Frontal cortex (tissue), 4 donors: ENCODE measurements around the gene ZFHX2. TPM values are rescaled to one million over a fixed set of nuclear protein-coding genes. Genes with fewer than 3 reads are reported as not detected.

Experiments
- DNase-seq, 2 donors: peaks; one replicate each; pipeline ENCODE4 v3.0.0; 2012; ENCODE audit warnings: low spot score in 2 of 2
- FAIRE-seq: peaks from 2 replicates; lab custom pipeline; 2012; peaks lifted over from hg19 to GRCh38; lab: Jason Lieb, UNC
- total RNA-seq: library from RNA; depleted of rRNA; stranded (reverse); fragments of >200 nt; gene quantifications from one replicate; pipeline ENCODE4 v1.2.3, GENCODE V29; 2014
- donor health status: control.
- donor health status: control.
- donor health status: control.

Gene ZFHX2
- total RNA-seq, 1 donor from 2014 or later, result 1.2 TPM

DNA sequence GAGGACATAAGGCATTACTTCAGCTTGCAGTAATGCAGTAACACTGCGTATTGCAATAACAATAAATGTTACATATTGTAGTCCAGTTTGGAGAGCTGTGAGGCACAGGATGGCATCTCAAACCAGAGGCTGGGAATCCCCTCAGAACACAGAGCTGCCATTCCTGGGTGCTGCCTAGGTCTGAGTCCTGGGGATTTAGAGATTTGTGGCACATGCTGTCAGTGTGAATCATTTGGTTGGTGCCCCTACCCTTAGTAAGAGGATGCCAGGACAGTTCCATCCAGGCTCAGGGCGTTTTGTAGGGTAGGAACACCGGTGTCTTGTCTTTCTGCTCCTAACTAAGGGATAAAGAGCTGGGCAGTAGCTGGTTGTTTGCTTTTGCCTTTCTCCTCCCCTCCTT, 22.5 kb downstream of the ZFHX2 start:
- DNase-seq, result no peak
- no peak for FAIRE-seq

DNA sequence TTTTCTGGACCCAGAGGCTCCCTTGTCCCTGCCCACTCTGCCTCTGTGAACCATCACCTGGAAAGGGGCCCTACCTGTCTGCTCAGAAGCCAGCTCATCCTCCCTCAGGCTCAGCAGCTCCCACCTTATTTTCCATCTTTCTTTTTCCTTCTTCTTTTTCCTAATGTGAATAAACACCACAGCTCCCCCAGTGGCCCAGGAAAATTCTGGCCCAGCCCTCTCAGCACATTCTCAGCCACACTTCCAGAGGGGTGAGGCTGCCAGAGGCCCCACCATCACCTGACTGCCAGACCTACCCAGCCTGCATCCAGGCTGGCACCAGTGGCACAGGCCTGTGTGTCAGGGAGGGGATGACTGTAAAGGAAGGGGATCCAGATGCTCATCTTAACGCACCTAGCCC, 23.0 kb downstream of the ZFHX2 start:
- no peak for DNase-seq
- no peak for FAIRE-seq

GRCh38 chr14:23525611-23526010, 26.0 kb downstream of the ZFHX2 start:
- FAIRE-seq (no peak), DNase-seq (no peak)

GRCh38 chr14:23524954-23525353, 26.6 kb downstream of the ZFHX2 start:
- DNase-seq (no peak), FAIRE-seq (no peak)

DNA sequence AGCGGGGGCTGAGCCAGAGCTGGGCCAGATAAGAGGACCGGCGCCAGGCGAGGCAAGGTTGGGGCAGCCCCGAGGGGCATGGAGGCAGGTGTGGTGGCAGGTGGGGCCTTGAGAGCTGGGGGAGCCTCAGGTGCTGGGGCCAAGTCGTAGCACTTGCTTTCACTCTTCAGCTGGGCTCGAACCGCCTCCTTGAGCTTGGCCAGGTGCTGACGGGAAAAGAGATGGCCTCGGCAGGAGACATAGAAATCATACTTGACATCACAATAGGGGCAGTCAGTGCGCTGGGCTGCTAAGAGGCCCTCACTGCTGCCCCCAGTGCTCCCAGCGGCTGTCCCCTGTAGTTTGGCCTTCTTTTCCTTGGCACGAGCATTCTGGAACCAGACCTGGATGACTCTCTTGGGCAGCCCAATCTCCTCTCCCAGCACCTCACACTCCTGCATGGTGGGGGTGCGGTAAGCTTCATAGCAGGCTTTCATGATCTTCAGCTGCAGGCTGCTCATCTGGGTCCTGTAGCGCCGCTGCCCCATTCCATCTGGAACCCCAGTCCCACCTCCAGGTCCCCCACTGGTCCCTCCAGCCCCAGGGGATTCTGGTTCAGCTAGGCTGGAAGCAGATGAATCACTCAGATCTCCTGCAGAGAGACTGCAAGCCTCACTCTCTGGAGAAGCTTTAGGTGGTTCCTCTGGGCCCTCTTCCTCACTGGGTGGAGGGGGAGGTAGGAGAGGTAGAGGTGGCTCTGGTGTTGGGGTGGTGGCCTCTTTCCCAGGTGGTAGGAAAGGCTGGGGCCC, 28.1 kb downstream of the ZFHX2 start:
- FAIRE-seq (no peak), DNase-seq (no peak)

DNA sequence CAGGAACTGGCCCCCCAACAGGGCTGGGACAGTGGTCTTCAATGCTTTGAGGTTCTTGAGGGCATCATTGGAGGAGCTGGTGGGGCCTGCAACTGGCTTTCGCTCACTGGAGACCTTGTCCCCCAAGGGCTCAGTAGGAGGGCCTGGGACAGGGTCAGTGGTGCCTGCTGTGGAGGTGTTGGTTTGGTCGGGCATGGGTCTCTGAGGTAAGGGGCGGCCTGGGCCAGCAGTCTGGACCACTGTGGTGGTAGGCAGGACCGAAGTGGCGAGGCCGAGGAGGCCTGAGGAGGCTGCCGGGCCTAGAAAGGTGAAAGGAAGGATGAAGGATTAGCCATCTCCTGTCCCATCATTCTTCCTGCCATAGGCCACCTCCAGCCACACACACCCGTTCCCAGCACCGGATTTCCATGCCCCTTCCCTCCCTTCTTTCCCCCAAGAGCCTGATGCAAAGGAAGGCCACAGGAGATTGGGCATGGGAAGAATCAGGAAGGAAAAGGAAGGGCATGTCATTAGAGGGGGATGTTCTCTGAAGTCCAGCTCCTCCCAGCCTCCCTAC, 28.8 kb downstream of the ZFHX2 start:
- DNase-seq, result no peak
- FAIRE-seq, result no peak

DNA sequence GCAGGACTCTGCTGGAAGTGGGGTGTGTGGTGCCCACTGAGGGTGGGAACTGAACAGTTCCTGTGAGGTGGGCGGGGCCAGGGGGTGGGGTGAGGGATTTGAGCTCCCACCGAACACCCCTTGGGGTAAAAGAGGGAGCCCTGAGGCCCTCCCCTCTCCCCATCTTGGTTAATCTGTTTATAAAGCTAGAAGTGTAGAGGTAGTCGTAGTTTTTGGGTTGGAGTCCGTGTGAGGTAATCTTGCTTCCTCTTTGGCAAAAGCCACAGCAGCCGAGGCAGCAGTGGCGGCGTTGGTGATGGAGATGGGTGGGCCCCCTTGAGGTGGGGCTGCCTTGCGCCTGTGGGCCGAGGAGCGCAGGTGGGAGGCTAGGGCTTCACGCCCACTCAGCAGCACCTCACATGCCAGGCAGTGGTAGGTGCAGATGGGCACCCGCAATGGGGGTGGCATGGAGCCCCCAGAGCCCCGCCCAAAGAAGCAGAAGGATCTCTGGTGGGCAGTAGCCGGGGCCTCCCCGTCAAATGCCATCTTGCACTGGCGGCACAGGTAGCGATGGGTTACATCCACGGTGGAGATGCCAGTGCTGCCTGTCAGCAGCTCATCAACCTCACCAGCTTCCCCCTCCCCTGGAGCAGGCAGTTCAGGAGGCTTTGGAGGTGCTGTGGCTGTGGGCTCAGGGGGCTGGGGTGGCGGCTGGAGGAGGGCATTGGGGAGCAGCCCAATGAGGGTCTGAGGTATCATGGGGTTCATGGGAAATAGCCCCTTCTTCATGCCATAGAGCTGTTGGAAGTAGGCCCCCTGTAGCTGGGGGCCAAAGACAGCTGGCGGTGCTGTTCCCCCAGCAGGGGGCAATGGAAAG, 29.6 kb downstream of the ZFHX2 start:
- DNase-seq (no peak), FAIRE-seq (no peak)

GRCh38 chr14:23520899-23521533, 30.5 kb downstream of the ZFHX2 start:
- no peak for FAIRE-seq
- no peak for DNase-seq

- DNase-seq (no peak), FAIRE-seq (no peak)
These were observed 32.9 kb downstream of the ZFHX2 start for GRCh38 chr14:23518709-23519108.

GRCh38 chr14:23517650-23518326, 33.8 kb downstream of the ZFHX2 start:
- no peak for FAIRE-seq
- DNase-seq, result no peak

GRCh38 chr14:23514644-23514957, 37.0 kb downstream of the ZFHX2 start:
- DNase-seq, result no peak
- no peak for FAIRE-seq

- DNase-seq, result no peak
- FAIRE-seq, result no peak
These were observed 37.5 kb downstream of the ZFHX2 start for GRCh38 chr14:23513818-23514643.

- FAIRE-seq (no peak), DNase-seq (peak; percentile 64 to 69)
These were observed 38.4 kb downstream of the ZFHX2 start for GRCh38 chr14:23513005-23513817.

DNA sequence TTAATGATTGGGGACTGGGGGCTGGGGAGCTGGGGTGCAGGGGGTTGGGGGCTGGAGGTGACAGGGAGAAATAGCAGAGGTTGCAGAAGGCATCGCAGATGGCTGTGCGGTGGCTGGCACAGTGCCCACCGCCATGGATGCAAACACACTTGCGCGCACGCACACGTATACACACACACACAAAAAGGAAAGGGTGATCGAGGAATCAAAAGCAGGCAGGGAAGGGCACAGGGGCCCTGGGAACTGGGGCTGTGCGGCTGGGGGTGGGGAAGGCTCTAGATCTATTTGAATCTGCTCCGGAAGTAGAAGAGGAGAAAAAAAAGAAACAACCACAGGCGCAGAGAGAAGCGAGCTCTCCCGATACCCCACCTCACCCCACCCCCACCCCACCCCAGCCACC, 39.4 kb downstream of the ZFHX2 start:
- FAIRE-seq (no peak), DNase-seq (no peak)

DNA sequence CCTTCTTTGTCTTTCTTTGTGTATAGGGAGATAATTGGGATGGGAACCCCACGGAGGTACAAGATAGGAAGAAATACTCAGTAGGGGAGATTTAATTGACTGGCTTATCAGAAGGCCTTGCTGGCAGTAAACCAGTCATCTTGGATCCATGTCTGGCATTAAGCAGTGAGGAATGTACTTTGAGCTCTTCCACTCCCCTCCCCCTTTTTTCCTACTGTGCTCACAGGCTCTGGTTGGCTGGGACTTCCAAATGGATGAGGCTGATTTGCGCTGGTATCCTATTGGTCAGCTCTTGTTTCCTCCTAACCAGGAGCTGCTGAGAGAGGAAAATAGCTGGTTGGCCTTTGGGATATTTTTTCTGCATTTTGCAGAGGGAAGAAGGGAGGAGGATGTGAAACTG, 57.3 kb downstream of the ZFHX2 start:
- DNase-seq, result no peak
- no peak for FAIRE-seq

- DNase-seq (no peak), FAIRE-seq (no peak)
These were observed 58.8 kb downstream of the ZFHX2 start for GRCh38 chr14:23492618-23493272.

GRCh38 chr14:23487216-23487615, 64.3 kb downstream of the ZFHX2 start:
- DNase-seq, result no peak
- no peak for FAIRE-seq

GRCh38 chr14:23486036-23486435, 65.5 kb downstream of the ZFHX2 start:
- FAIRE-seq (no peak), DNase-seq (no peak)
